Gastroesophageal sphincter (tissue), 4 donors: ENCODE results near the gene HIVEP3. TPM values are rescaled to one million over a fixed set of nuclear protein-coding genes. Genes with fewer than 3 reads are reported as not detected.
A peak's percentile ranks its signal among the peaks of the same experiment; 100 is the strongest.

Experiments
- ATAC-seq: fragments of 150-250 bp; one replicate; pipeline ENCODE4 v1.9.1; 2016; ENCODE audit warnings: mild to moderate bottlenecking, moderate library complexity
- H3K27ac ChIP-seq, 4 donors: fragments of 200-600 bp; sonication (generic) in 3 of 4; 1 replicate in 3 of 4; 2 replicates in 1 of 4; pipeline ENCODE4 v1.5.1; 2016 to 2019
- H3K27me3 ChIP-seq: fragments of 200-600 bp; sonication (generic); one replicate; pipeline ENCODE4 v1.5.1; 2019
- H3K36me3 ChIP-seq, 2 donors: fragments of 200-600 bp; sonication (generic); one replicate each; pipeline ENCODE4 v1.5.1; 2019; ENCODE audit warnings: control low read depth in 1 of 2
- H3K4me1 ChIP-seq, 3 donors: fragments of 200-600 bp; sonication (generic); 1 replicate in 2 of 3; 2 replicates in 1 of 3; pipeline ENCODE4 v1.5.1; 2016 to 2019; ENCODE audit warnings: control low read depth in 2 of 3
- H3K4me3 ChIP-seq, 2 donors: fragments of 200-600 bp; sonication (generic); one replicate each; pipeline ENCODE4 v1.5.1; 2019; ENCODE audit warnings: mild to moderate bottlenecking in 1 of 2, moderate library complexity in 1 of 2
- H3K9me3 ChIP-seq, 3 donors: fragments of 200-600 bp; sonication (generic); one replicate each; pipeline ENCODE4 v1.5.1; 2017 to 2019; ENCODE audit warnings: control low read depth in 2 of 3
- CTCF ChIP-seq, 4 experiments: fragments of 200-600 bp in 2 of 4; fragments of 450-650 bp in 2 of 4; sonication (generic) in 1 of 4; IDR thresholded peaks; one replicate each; pipeline ENCODE4 v1.5.1; 2017 to 2019; ENCODE audit warnings: antibody characterized with exemption in 4 of 4, mild to moderate bottlenecking in 2 of 4, moderate library complexity in 2 of 4
- EP300 ChIP-seq: sonication (generic); formaldehyde crosslinking; IDR thresholded peaks from one replicate; pipeline ENCODE4 v1.6.1; 2017; ENCODE audit warnings: antibody characterized with exemption, mild to moderate bottlenecking
- POLR2A ChIP-seq, 2 donors: fragments of 450-650 bp; IDR thresholded peaks; one replicate each; pipeline ENCODE4 v1.6.1; 2017; ENCODE audit warnings: antibody characterized with exemption in 2 of 2, mild to moderate bottlenecking in 2 of 2, moderate library complexity in 1 of 2
- POLR2AphosphoS5 ChIP-seq: sonication (generic); formaldehyde crosslinking; IDR thresholded peaks from one replicate; pipeline ENCODE4 v1.6.1; 2017; ENCODE audit warnings: antibody characterized with exemption
- WGBS, 2 donors: methylation state at CpG; one replicate each; pipeline ENCODE4 v1.1.5; 2018; ENCODE audit warnings: low coverage in 1 of 2; 5-methylcytosine and 5-hydroxymethylcytosine counted together
- total RNA-seq, 4 donors: library from RNA; depleted of rRNA; stranded (reverse); fragments of >200 nt; gene quantifications; one replicate each; pipeline ENCODE4 v1.1.0, GENCODE V29; 2016

The HIVEP3 gene
- total RNA-seq, 4 donors from 2014 or later = 1.9 to 3.8 (median 2.8) TPM

- 98% methylated on average over 6 of the region's 7 CpGs; no CpG with 5 or more reads in 1 of the 2 donors for WGBS, 2 donors
- ATAC-seq = no peak
- TF ChIP-seq POLR2AphosphoS5 (no peak), EP300 (no peak), POLR2A (IDR thresholded peaks at IDR 0.05) (no peak), CTCF (IDR thresholded peaks at IDR 0.05) (no peak)
- no peaks in the 10 kb centered on the region for H3K27me3 ChIP-seq
- no peaks in the 10 kb centered on the region for H3K36me3 ChIP-seq
- H3K4me3 ChIP-seq = no peak overlapping the region
- H3K9me3 ChIP-seq = no peaks in the 10 kb centered on the region
- H3K4me1 ChIP-seq = peaks cover 0 to 27% (median 2%) of the 10 kb centered on the region in 3 donors
- no peak overlapping the region for H3K27ac ChIP-seq
Measured at GRCh38 chr1:41464885-41465284, 453.8 kb downstream of the HIVEP3 start.

- Histone ChIP-seq H3K36me3 (no peaks in the 10 kb centered on the region), H3K9me3 (no peaks in the 10 kb centered on the region), H3K4me1 (peaks cover 0 to 30% (median 2%) of the 10 kb centered on the region in 3 donors), H3K27ac (no peak overlapping the region), H3K4me3 (no peak overlapping the region), H3K27me3 (no peaks in the 10 kb centered on the region)
- ATAC-seq = no peak
- TF ChIP-seq EP300 = no peak
- no peak for TF ChIP-seq POLR2A (IDR thresholded peaks at IDR 0.05)
- TF ChIP-seq POLR2AphosphoS5 = no peak
- no peak for TF ChIP-seq CTCF (IDR thresholded peaks at IDR 0.05)
- WGBS, 2 donors = no CpG with 5 or more reads among the region's 2 CpGs
Measured at GRCh38 chr1:41463516-41463915, 455.2 kb downstream of the HIVEP3 start.

GRCh38 chr1:41462680-41463004, 456.1 kb downstream of the HIVEP3 start:
- Histone ChIP-seq H3K27ac (peak overlapping the region in 2 of 4 donors; percentile 1 to 57), H3K27me3 (no peaks in the 10 kb centered on the region), H3K4me3 (no peak overlapping the region), H3K36me3 (no peaks in the 10 kb centered on the region), H3K9me3 (no peaks in the 10 kb centered on the region), H3K4me1 (peaks cover 0 to 31% (median 2%) of the 10 kb centered on the region in 3 donors)
- WGBS, 2 donors = 92 to 100% methylated on average over 1 to 2 of the region's 2 CpGs
- ATAC-seq = no peak
- TF ChIP-seq EP300 (no peak), CTCF (IDR thresholded peaks at IDR 0.05) (no peak), POLR2A (IDR thresholded peaks at IDR 0.05) (no peak), POLR2AphosphoS5 (no peak)

GRCh38 chr1:41461790-41462679, 456.7 kb downstream of the HIVEP3 start:
- peaks cover 0 to 37% (median 6%) of the 10 kb centered on the region in 3 donors for H3K4me1 ChIP-seq
- no peaks in the 10 kb centered on the region for H3K9me3 ChIP-seq
- ATAC-seq = peak; percentile 73
- WGBS, 2 donors = 22 to 44% methylated on average over 3 to 4 of the region's 4 CpGs
- H3K27me3 ChIP-seq = no peaks in the 10 kb centered on the region
- no peaks in the 10 kb centered on the region for H3K36me3 ChIP-seq
- TF ChIP-seq POLR2A (IDR thresholded peaks at IDR 0.05) (no peak), POLR2AphosphoS5 (peak; percentile 35)
- no peak overlapping the region for H3K4me3 ChIP-seq
- peak overlapping the region in 3 of 4 donors; percentile 1 to 57 (median 39) for H3K27ac ChIP-seq

- H3K27ac ChIP-seq = peak overlapping the region in 3 of 4 donors; percentile 56 to 71 (median 70)
- H3K27me3 ChIP-seq = no peaks in the 10 kb centered on the region
- TF ChIP-seq POLR2AphosphoS5 (no peak), CTCF (IDR thresholded peaks at IDR 0.05) (no peak), POLR2A (IDR thresholded peaks at IDR 0.05) (no peak), EP300 (no peak)
- H3K4me1 ChIP-seq = peaks cover 0 to 36% (median 9%) of the 10 kb centered on the region in 3 donors
- no peaks in the 10 kb centered on the region for H3K9me3 ChIP-seq
- ATAC-seq = no peak
- H3K36me3 ChIP-seq = no peaks in the 10 kb centered on the region
- no peak overlapping the region for H3K4me3 ChIP-seq
- 49 to 67% methylated on average over 2 of the region's 10 CpGs for WGBS, 2 donors
Measured at GRCh38 chr1:41456847-41457540, 461.7 kb downstream of the HIVEP3 start.
